Measurements from ENCODE around the gene ZWILCH.
"Not testable (repeated sequence)": the region's sequence is repeated elsewhere in the genome, so short reads cannot be mapped to it uniquely, and the experiment has no call there.

The ZWILCH gene

DNA sequence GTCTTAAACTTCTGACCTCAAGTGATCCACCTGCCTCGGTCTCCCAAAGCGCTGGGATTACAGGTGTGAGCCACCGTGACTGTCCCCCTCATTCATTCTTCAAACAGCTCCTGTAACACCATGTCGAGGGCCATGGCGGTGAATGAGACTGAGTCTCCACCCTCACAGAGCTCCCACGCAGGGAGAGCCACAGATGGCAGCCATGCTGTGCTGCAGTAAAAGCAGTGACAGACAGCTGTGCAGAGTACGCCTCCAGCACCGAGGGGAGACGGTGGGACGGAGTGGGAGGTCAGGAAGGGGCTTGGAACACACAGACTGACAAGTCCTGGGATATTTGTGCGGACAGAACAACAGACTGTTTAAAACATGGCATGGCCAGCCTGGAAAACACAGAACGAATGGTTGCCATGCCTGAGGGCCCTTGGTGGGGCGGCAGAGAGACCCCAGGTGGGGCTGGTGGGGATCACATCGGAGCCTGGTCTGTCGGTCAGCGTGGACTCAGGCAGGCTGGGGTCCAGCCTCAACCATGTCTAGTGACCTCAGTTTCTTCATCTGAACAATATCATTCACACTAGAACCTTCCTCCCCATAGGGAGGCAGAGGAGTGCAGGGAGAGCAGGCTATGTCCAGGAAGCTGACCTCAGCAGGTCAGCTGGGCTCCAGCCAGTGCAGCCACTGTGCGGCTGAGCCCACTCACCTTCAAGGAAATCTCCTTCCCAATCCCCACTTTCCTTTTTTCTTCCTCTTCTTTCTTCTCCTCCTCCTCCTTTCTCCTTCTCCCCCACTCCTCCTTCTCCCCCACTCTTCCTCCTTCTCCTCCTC is 81.2 kb downstream of the ZWILCH start:
- no peak for DNase-seq (ENCODE audit: low spot score)

DNA sequence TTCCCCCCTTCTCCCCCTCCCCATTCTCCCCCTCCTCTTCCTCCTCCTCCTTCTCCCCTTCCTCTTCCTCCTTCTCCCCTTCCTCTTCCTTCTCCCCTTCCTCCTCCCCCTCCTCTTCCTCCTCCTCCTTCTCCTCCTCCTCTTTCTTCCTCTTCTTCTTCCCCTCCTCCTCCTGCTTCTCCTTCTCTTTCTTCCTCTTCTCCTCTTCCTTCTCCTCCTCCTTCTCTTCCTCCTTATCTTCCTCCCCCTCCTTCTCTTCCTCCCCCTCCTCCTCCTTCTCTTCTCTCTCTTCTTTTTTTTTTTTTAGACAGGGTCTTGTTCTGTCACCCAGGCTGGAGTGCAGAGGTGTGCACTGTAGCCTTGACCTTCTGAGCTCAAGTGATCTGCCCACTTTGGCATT is 81.9 kb downstream of the ZWILCH start:
- no peak for DNase-seq (ENCODE audit: low spot score)

DNA sequence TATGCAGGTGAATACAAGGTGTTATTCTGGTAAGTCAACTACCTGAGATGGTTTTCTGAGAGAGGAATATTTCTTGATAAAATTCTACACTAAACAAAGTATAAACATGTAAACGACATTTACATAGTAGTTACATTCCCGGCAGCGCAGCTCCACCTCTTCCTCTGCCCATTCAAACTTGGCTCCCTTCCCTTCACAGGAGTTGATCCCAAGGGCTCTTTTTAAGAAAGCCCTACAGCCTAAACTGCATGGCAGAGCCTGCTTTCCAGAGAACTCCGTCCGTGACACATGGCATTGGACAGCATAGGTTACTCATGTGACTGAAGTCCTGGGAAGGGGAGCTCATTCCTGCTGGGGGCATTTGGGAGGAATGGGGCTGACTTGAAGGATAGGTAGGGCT is 82.6 kb downstream of the ZWILCH start:
- no peak for DNase-seq (ENCODE audit: low spot score)

DNA sequence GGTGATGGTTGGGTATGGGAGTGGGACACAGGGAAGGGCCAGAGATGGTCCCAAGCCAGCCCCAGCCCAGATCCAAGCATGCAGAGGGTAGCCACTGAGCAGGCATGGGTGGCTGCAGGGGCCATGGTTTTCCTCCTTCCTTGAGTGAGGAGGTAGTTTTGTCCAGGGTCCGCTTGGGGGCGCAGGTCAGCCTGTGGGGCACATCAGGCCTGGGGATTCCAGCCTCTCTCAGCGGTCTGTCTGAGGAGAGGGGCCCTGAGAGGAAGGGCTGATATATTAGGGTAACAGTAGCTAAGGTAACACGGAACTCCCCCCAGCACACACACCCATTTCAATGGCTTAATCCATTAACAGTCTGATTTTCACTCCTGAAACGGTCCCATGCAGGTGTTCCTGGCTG is 83.4 kb downstream of the ZWILCH start:
- DNase-seq (ENCODE audit: low spot score) = no peak

DNA sequence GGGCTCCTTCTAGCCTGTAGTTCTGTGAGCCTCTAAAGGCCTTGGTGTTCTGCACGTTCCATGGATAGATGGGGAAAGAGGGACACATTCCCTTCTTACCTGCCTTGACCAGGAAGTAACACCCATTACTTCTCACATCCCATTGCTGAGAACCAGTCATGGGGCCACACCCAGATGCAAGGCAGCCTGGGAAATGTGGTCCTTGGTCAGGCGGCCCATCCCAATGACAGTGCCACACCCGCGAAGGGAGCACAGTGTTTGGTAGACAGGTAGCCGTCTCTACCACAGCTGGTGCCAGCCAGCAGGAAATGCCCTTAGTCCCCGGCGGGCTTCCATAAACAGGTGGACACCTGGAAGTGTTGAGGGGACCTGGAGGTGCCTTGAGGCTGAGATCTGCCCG is 83.8 kb downstream of the ZWILCH start:
- DNase-seq (ENCODE audit: low spot score) = no peak

DNA sequence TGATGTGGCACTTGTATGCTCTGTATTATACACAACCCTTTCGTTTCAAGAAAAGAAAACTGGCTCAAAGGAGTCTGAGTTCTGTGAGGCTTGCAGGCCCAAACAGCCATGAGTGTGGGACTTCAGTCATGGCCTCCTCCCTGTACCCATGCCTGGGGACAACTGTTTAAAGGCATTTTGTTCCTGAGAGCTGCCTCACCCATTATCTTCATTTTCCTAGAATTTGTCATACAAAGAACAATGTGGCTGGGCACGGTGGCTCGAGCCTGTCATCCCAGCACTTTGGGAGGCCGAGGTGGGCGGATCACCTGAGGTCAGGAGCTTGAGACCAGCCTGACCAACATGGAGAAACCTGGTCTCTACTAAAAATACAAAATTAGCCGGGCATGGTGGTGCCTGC is 84.3 kb downstream of the ZWILCH start:
- DNase-seq (ENCODE audit: low spot score) = not testable (repeated sequence)

DNA sequence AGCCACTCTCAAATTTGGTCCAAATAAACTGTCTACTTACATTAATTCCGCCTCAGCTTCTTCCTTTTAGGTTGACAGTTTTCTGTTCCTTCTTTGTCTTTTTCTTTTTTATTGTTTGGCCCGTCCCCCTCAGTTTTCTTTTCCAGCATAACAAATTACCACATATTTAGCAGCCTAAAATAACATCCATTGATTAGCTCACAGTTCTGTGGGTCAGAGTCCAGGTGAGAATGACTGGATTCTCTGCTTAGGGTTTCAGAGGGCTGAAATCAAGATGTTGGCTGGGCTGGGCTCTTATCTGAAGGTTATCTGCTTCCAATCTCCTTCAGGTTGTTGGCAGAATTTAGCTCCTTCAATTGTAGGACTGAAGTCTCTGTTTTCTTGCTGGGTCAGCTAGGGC is 85.3 kb downstream of the ZWILCH start:
- no peak for DNase-seq (ENCODE audit: low spot score)

DNA sequence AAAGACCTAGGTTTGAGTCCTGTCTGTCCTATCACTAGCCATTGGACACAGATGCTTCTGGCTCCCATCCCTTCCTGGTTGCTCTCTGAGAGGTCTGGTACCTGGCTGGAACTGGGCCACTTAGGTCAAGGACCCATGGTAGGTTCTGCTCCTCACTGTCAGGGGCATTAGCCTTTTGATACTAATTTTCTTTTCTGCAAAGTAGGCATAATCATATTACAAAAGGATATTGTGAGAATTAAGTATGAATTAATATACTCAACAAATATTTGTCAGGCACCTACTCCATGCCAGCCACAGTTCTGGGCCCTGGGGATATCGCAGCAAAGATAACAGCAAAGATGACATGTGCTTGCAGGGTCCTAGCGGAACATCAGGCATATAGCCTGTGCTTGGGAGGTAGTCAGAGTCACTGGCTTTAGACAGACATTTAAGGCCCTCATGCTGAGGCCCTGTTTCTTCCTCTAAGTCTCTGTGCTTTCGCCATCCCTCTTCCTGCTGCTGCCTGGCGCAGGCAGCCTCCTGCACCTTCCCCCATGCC is 86.3 kb downstream of the ZWILCH start:
- no peak for DNase-seq (ENCODE audit: low spot score)

DNA sequence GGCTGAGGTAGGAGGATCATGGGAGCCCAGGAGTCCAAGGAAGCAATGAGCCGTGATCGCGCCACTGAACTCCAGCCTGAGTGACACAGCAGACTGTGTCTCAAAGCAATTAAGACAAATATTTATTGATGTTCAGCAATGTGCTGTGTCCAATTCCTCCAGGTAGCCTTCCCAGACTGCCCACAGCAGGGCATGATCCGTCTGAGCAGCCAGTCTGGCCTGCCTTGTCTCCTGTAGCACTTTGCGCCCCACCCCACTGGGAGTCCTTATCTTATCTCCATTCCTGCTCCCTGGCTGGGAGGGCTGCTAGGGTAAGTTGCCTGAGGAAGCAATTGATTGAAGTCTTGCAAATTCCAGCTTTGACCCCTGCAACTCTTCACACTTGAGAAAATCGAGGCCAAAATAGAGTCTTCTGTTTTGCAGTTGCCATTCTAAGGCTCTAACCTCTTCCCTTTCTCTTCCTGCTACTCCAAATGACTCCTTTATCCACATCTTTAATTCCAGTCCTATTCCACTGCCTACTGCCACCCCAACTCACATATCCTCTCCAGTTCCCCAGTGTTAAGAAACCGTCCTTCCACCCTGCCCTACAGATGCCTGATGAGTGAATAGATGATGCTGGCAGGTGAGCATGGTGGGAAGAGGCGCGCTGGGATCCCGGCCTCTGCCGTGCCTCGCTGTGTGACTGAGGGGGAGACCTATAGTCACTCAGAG is 87.5 kb downstream of the ZWILCH start:
- no peak for DNase-seq (ENCODE audit: low spot score)

DNA sequence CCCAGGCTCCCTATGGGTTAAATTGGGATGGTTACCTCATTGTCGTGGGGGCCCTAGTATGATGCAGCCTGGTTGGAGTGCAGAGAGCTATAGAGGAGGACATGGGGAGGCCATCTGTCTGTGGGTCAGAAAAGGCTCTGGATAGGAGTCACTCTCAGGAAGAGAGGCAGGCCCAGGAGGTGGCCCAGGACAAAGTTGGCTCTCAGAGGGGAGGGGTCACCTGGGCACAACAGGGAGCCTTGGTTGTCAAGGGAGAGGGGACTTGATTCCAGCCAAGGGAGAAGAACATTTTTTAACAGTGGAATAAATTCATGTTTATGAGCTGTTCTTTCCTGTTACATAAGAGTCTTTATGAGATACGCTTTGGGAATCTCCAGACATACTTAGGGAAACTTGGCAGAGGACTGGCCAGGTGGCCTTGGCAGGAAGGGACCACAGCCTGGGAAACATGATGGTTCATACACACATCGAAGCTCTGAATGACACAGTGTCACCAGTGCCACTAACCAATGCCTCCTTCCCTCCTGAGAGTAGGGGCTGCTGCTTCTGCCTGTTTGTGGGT is 88.2 kb downstream of the ZWILCH start:
- DNase-seq (ENCODE audit: low spot score) = no peak

DNA sequence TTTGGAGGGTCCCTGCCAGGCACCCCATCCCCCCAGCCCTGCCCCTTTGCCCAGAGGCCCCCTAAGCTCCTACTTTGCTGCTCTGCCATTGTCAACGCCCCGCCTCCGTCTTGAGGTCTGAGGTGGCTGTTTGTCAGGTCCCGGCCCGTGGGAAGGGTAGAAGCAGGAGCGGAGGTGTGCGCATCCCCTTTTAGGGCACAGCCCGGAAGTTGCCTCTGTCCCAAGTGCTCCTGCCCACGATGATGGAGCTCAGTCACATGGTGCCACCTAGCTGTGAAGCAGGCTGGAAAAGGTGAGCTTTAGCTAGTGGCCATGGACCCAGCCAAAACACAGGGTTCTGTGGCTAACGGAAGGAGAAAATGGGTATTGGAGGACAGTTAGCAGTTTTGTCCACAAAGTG is 89.2 kb downstream of the ZWILCH start:
- no peak for DNase-seq (ENCODE audit: low spot score)

DNA sequence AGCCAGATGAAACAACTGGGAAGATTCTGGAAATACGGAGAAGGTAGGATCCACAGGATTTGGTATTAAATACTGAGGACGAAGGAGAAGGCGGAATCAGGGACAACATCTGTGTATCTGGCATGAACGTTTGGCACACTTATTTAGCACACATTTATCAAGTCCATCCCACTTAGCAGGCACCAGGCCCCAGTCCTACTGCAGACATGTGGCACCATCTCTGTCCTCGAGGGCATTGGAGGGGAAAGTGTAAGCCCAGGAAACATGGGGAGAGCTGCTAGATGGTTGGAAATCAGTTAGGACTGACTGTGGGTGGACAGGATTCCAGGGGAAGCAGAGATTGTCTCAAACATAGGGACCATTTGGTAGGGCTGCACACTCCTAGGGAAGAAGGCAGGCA is 89.7 kb downstream of the ZWILCH start:
- DNase-seq (ENCODE audit: low spot score) = no peak

DNA sequence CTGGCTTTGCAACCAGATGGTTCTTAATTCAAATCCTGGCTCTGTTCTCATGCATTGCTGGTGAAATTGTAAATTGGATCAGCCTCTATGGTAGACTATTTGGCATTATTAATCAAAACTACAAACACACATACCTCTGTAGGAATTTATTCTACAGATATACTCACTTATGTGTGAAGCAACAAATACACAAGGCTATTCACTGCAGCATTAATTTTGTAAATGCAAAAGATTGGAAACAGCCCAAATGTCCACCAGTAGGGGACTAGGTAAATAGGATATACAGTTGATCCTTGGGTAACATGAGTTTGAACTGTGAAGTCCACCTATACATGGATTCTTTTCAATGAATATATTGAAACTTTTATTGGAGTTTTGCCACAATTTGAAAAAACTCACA is 90.2 kb downstream of the ZWILCH start:
- no peak for DNase-seq (ENCODE audit: low spot score)

DNA sequence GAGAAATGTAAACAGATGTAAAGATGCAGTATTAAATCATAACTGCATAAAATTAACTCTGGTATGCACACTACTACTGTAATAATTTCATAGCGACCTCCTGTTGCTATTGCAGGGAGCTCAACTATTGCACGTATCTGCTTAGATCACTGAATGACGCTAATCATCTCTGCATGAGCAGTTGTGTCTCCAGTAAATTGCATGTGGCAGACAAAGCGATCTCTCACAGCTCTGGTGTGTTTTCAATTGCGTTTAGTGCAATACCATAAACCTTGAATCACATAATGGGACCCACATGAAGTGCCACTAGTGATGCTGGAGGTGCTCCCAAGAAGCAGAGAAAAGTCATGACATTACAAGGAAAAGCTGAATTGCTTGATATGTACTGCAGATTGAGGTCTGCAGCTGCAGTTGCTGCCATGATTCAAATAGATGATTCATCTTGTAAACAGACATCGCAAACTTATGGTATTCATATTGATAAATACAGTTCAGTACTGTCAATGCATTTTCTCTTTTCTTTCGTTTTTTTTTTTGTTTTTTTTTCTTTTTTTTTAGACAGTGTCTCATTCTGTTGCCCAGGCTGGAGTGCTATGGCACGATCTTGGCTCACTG is 90.9 kb downstream of the ZWILCH start:
- no peak for DNase-seq (ENCODE audit: low spot score)

DNA sequence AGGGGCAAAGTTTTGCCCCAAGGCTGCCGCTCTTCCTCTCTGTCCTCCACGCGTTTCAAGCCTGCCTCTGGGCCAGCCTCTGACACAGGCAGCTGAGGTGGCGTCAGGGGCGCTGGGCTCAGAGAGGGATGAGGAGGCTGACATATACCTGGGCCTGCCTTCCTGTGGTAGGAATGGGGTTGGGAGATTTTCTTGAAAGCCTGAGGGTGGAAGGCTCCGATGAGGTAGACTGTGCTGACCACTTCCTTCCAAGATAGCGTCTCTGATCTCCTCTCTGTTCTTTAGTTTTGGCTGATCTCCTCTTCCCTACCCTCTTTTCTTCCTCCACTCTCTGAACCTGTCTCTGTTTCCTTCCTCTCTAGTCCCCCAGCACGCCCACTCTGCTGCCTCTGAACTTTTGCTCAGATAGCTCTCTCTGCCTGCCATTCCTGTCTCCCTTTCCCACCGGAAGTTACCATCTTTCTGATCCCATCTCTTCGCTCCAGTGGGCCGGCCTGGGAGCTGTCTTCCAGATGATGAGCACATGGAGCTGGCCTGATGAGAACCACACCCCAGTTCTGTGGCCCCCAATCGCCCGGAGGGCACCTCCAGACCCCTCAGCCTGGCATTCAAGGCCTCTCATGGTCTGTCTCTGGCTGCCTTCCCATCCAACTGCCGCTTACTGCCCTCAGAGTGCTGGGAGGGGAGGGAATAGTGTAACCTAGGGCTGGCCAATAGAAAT is 93.1 kb downstream of the ZWILCH start:
- DNase-seq (ENCODE audit: low spot score) = no peak
